Activated effector memory CD4-positive, alpha-beta T cell treated with anti-CD3 and anti-CD28 coated beads, Interleukin-2, amount 50 U/mL, for 16 hours (primary cell): Measurements from ENCODE around the gene CELF2.

Experiments
- DNase-seq: peaks from one replicate; pipeline ENCODE4 v3.0.0-alpha.2; 2020

CELF2 gene

DNA sequence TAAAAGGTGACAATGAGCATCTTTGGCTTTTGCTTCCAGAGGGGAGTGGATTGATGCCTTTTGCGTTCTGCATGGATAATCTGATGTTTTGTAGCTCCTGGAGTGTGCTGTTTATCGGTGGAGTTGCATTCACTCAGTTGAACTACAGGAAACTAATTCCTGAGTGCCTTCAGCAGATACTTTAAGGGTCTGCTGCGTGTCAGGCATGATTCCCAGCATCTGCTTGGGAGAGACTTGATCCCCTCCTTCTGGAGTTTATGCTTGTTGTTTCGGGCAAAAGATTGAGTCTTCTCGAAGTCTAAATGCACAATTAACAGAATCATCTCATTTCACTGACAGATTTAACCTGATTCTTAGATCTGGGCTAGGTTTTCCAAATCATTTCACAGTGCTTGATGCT lies 46.2 kb downstream of the CELF2 start:
- no peak for DNase-seq

DNA sequence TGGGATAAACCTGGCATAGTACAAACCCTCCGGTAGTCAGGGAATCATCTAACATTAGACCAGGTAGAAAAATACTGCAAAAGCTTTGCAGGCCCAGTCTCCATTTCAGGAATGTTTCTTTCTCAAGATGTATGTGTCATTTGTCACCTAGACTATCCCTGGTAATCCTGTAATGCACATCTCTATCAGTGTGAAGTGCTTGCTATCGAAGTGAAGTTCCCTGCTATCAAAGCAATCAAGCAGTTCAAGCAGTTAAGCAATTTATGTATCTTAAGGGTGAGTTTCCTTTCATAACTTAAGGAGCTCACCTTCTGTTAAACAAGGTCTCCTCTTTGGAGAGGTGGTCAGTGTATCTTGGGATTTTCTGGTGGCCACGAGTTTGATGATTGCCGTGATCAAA lies 47.2 kb downstream of the CELF2 start:
- DNase-seq = no peak

DNA sequence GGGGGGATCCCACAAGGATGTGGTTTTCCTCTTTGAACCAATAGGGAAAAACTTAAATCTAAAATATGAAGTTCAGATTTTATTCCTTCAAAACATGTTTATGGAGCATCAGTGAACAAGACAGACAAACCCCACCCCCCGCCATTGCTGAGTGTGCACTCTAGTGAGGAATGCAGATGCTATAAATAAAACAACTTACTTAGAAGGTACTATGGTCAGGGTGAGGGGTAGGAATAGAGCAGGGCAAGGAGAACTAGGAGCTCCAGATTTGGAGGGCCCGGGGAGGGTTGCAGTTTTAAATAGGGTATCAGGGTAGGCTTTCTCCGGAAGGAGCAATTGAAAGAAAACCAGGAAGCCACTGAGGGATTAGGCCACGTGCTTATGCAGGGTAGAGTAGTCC lies 47.9 kb downstream of the CELF2 start:
- no peak for DNase-seq

DNA sequence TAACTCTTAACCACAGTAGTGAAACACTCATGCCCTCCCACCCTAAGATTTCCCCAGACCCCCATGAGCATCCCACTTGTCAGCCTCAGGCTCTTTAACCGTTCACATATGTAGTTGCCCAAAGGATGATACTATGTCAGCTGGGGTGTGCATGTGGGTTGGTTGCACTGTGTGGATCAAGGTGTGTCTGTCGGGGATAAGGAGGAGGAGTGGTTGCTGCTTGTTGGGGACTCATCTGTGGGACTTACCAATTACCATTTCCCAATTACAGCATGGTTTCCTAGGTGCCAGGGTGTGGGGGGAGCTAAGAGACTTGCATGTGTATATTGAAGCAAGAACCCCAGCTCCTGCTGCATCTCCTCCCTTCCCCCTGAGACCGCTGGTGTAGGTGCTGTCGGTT lies 48.8 kb downstream of the CELF2 start:
- DNase-seq = no peak

DNA sequence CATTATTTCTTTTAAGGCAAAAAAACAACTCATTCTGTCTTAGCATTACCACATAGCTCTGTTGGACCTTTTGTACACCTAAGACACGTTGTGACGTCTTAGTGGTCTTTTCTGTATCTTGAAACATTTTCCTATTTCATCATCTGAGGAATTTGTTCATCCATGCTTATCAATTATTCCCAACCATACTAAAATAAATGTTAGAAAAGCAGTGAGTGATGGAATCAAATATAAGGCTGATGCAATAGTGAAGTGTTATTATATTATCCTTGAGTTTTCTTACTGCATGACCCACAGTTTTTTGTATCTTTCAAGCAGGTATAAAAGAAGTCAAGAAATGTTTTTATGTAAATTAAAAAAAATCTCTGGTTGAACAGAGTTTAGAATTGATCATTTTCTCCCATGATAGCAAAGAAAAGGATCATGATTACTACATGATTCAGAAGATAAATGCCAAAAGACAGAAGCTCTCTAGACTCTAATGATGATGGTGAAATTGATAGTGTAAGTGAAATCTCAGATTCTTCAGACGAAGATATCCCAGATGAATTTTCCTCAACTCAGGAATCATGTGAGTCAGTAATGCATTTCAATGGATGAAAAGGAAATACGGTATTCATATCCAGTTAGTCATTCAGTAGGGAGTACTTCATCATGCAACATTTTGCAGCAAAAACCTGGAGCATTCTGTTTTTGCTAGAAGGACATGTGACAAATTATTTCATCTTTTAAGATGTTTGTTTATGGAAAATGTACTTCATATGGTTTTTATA lies 51.4 kb downstream of the CELF2 start:
- no peak for DNase-seq

DNA sequence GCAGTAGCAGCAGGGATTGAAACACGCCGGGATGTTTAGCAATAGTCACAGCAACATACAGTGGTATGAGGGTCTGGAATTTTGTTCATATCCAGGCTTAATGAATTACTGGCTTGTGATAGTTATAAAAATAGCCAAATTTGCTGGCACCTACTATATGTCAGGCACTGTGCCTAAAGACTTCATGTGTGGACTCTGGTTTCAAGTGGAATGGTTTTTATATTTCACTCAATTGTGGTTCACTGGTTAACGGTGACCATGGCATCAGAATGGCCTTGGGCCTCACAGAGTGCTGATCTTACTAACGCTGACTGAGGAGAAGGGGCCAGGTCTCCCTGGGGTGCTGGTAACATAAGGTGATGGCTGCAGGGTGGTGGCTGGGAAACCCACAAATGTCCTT lies 55.7 kb downstream of the CELF2 start:
- DNase-seq = no peak

DNA sequence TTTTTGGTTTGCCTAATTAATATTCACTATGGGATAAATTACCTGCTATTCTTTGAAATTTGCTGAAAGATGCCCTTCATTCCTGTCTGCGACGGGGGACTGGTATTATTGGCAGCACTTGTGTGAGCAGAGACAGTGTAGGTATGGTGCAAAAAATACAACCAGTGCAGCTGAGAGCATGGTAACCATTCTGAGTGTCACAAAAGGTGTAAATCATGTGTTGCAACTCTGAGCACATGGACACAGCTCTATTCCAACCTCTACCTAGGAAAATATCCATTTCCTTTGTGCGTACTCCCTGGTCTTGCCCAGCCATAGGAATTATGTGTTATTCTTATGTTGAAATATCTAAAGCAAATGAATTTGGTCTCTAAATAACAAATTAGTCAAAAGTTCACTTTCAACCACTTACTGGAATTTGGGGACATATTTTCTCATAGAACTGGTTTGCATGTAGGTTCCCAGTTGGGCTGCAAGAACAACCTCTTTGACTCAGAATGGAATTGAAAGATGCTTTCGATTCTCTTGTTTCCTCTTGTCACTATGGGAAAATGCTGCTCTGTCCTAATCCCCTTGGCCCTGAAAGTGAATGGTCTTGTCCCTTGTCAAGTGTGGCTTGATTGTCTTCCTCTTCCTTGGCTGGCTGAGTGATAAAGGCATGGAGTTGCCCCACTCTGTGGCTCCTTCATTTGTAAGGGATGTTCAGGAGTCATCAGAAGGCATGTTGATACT lies 57.0 kb downstream of the CELF2 start:
- no peak for DNase-seq

DNA sequence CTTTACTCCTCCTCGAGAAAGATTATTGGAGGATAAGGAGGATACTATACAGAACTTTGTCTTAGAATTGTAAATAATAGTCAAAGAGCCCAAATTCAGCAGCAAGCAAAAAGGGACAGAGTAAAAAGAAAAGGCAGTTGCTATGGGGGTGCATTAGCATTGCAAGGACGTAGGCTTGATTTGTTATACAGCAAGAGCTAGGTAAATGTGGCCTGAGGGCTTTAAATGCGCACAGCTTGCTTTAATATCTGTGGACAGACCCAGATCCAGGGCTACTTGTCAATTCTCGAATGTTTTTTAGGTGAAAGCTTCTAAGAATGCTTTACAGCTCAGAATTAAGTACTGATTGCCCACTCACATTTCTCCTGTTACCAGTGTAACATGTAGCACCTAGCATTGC lies 58.5 kb downstream of the CELF2 start:
- DNase-seq = no peak

DNA sequence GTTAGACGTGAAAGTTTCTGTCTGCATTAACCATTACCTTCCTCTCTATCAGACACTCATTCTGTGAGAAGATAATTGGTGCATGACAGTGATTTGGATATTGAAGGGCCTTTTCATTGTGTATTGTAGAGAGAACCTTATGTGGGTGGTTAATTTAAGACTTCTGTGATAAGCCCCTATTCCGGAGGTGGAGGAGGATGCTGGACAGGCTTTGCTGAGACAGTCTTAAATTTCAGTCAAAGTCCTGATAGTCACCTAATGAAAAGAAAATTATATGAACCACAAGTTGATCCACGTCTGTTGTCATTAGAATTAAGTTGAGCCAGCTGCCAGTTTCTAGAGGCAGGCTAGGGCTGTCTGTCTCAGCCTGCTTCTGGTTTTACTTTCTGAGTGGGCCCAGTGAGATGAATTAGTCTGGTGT lies 62.9 kb downstream of the CELF2 start:
- no peak for DNase-seq

DNA sequence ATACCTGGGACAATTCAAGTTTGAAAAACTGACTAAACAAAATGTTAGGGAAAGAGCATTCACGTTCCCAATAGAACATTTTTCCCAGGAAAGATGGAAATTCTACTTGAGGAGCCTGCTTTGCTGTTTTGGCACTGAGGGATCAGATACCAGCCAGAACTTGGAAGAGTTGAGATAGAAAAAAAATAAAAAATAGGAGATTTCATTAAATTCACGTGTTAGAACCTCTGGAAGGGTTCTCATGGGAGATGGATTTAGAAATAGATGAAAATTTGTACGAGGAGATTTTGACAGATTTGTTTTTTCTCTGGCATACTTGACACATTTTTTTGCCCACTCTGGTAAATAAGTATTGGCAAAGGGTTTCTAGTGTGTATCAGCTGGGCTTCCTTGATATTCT lies 63.7 kb downstream of the CELF2 start:
- no peak for DNase-seq

DNA sequence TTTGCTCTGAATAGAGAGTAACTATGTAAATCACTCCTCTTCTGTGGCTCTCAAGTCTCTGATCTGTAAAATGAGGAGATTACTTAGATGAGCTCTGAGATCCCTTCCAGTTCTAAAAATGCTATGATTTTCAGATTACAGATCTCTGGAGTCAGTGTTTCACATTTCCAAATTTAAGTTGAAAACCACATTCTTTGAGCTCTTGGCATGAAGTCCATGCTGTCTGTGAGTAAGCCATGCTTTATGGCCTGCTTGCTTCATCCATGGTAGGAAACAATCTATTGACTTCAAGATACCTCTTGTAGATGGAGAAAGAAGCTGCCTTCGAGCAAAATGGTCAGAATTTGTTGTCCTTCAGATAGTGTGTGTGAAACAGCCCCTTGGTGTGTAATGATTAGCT lies 64.9 kb downstream of the CELF2 start:
- no peak for DNase-seq

DNA sequence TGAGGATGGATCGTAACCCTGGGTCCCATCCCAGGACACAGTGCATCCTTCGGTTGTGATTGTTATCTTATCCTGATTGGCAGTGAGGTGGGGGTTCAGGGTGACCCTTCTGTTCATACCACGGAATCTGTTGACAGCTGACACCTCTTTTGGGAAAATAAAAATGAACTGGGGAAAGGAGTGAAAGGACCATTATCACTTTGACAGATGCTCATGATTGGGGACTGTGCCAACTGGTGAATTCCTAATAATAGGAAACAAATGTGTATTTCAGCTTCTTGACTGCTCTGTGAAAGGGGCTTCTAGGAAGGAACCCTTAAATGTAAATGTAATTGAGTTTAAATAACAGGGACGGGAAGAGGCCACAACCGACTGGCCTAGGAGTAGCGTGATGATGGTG lies 65.4 kb downstream of the CELF2 start:
- DNase-seq = no peak

DNA sequence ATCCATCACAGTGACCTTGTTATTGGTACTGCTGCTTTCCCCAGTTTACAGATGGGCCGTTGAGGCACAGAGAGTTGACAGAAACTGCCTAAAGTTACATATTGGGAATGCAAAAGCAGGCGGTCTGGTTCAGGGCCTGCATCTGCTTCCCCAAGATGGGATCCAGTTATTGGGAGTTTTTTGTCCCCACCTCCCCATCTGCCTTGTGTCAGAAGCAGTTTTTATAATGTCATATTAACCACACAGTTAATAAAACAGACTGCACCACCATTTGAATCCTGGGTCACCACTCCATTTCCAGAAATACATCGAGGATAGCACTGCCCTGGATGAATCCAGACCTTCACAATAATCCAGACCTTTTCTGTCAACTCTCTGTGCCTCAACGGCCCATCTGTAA lies 67.9 kb downstream of the CELF2 start:
- no peak for DNase-seq

DNA sequence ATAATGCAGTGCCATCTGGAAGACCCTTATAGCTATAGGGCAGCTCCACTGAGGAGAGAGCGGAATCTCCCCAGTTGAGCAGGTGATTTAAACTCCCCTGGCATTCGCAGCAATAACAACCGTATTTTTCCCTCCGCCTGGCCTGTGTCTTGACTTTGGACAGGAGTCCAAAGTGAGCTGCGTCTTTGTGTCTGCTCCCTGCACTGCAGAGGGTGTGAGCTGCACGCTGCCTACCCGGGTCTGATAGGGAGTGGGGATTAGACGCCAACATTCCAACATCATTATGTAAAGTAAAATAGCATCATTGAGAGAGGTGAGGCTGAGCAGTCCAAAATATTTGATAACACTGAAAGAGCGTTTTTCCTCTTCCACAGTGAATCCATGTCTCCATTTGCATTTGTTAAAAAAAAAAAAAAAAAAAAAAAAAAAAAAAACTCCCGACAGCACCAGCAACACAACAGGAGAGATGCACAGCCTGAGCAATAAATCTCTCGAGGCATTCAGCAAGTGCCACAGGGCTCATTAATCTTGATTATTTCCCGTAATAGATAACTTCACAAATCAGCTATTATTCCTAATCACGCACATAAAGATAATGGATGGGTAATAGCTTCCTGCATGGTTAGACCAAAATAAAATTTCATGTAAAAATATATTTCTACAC lies 68.6 kb downstream of the CELF2 start:
- no peak for DNase-seq

DNA sequence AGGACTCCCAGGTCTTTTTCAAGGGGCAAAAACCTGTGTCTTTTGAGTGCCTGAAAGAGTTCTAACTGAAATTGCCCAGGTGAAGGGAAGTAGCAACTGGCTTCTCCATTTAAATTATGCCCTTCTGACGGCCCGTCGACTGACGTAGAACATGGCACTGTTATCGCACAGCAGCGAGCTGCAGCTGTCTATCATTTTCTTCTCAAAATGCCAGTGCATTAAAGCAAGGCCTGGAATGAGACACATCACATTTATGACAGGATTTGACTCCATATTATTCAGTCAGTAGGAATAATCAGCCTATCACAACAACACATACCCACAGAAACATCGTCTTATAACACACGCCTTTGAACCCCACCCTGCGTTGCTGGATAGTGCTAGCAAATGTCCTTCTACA lies 69.7 kb downstream of the CELF2 start:
- DNase-seq = no peak

DNA sequence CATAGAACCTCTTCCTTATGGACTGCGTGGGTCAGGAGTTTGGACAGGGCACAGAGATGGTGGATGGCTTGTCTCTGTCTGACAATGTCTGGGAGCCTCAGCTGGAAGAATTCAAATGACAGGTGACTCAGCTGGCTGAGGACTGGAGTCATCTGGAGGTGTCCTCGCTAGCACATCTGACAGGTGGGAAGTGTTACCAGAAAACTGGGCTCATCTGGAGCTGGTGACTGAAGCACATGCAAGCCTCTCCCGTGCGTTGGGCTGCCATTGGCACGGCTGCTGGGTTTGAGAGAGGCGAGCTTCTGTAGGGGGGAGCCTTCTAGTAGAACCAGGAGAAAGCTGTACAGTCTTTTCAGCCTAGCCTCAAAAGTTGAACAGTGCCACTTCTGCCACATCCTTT lies 71.0 kb downstream of the CELF2 start:
- no peak for DNase-seq

DNA sequence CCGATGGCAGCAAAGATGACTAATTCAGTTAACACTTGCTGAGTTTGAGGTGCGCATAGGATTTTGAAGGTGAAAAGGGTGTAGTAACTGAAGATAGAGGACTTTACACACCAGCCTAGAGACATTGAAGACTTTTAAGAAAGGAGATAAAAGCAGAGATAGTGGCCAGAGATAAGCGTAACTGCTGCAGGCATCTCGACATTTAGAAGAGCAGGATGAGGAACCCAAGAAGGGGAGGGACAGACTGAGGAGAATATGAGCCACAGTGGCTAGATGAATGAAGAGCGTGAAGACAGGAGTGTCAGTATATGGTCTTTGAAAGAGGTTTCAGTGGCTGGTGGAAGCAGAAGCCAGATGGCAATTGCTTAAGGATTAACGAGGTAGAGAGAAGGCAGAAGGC lies 71.6 kb downstream of the CELF2 start:
- DNase-seq = no peak

DNA sequence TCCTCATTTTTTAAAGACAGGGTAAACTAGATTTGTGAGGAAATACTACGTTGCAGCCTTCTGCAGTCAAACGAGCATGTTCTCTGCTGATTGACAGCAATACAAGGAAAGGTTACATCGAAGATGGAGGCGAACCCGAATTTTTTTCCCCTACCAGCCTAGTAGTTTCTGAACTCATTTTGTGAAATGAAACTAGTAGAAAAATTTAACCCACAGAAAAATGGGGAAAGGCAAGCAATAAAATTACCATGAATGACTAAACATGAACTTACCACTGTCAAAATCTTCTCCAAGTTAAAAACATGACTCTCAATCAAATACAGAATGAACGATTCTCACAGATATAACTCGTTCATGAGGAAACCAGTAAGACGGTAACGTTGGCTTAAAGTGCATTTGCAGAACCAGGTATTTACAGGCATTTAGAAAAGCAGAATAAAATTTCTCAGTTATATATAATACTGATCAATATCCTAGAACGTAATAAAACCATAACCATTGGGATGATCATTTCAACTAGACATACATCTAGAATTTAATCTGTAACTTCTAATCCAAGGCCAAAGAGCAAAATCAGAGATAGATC lies 73.9 kb downstream of the CELF2 start:
- DNase-seq = no peak

DNA sequence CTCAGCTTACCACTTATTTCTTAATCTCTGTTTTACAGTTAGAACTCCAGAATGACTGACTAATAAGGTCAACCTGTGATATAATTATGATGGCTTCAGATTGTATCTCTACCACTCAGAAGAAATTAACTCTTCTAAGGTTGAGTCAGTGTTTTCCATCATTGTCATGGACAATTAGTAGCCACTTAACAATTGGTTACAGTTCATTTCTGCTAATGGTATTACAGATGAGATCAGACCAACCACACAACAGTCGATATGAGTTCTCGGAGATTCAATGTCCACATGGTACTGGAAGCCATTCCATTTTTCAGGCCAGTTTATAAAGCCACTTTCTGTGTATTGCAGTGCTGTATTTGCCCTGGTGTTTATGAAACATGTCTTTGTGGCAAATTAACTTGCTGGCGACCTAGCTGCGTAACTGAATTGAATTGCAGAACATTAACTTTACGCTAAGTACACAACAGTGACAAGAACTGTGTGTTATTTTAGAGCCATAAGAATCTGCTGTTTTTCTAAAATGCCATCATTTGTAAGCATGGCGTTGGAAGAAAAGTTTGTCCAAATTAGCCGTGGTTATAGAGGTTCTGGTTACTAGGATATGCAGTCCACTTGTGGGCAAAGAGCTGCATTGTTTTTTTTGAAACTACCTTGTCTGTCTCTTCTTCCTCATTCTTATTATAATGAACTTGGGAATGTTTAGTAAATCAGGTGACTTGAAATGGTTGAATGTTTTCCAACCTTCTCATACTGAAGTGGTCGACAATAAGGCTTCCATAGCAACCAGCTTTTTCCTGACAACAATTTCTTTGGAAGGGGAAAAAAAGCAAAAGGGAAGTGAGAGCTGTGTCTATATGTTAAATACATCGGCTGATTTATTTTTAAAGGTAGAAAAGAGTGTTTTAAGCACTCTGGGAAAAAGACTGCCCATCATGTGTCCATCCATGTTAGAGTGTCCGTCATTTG lies 76.4 kb downstream of the CELF2 start:
- no peak for DNase-seq

DNA sequence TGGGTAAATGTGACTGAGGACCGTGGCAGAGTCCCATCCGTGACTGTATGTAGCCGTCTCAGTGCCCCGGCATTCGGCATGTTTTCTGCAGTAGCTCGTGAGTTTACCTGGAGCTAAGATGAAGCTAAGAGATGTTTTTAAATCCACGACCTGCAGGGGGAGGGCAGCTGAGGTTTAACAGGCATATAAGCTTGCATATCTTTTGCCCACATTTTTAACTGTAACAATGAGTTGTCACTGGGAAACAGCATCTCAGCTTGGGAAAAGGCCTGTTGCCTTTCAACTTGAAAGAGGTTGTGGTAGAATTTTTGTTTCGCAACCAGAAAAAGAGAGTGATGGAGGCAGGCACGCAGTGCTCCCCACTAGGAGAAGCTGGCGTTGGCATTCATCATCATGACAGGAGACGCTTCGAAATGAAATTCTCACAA lies 77.7 kb downstream of the CELF2 start:
- DNase-seq = no peak

DNA sequence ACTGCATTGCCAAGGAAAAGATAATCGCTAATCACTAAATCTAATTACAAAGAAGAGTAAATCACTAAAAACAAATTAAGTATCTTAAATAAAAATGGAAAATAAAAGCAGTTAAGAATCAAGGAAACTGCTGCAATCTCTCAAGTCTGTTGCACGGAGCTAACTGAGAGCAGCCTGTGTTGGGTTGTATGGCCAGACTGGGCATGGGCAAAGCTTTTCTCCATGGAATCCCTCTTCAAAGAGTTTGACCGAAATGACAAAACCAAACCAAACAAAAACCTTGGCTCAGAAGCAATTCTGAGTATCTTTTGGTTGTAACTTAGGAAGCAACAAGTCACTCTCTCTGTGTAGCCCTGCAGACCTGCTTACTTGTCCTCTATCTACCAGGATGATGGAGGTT lies 78.8 kb downstream of the CELF2 start:
- DNase-seq = no peak

DNA sequence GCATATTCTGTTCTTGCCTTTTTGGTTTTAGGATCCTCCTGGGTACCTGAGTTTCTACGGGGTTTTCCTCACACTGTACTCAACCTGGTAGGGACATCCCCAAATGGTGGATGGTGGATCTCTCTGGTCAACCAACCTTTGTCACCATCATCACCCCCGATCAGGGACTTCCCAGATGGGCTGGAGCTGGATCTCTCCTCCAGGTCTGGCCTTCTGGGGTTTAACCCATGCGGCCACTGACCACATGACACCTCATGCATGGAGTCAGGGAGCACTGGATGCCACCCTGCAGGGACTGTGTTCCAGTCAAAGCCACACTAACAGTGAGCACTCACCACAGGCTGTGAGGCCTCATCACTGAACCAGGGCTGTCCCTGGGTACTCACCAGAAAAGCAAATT lies 80.0 kb downstream of the CELF2 start:
- no peak for DNase-seq

DNA sequence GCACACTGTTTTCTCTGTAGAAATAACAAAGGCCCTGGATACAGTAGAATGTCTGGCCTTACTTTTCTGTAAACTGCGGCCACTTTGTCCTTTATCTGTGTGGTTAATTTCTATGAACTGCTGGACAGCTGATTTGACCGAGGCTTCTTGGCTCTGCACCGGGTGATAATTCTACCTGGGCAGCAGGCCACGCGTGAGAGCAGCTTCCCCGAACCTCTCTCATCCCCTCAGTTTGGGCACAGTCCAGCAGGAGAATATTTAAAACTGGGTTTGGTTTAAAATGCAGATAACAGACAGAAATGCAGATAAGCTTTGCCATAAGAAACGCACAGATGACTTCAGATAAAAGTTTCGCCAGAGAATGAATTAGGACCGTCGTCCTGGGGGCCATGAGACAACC lies 81.0 kb downstream of the CELF2 start:
- no peak for DNase-seq
